ENCODE measurements around the gene SPPL2B. TPM values are rescaled to one million over a fixed set of nuclear protein-coding genes. Genes with fewer than 3 reads are reported as not detected.

Gene SPPL2B
- total RNA-seq, 1 experiment from 2014 or later, result 56.0 TPM

DNA sequence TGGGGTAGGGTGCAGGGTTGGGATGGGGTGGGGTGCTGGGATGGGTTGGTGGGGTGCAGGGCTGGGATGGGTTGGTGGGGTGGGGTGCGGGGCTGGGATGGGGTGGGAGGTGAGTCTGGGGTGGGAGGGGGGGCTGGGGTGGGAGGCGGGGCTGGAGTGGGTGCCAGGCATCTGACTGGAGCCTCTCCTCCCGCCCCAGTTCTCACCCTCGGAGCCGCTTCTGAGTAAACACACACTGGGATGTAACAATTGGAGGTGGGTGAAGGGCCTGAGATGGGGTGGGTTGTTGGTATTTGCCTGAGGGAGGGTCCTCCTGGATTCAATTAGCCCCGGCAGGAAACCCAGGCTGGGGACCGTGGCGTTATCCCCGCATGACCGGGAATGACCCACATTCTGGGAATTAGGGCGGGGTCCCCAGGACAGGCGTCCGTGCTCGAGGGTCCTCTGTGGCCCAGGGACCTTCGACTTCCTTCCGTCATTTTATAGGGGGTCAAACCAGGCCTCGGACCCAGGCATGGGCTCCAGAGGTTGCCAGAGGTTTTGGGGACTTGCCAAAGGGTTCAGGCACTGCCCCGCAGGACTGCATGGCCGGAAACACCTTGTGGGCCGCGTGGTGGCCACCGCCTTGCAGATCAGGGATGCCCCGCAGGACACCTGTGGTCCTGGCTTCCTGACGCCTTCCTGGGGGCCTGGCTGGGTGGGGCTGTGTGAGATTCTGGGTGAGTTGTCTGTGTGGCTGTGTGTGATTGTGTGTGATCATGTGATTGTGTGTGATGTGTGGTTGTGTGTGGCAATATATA is 33.0 kb downstream of the SPPL2B start:
- no peak for DNase-seq
- BruUV-seq (replicated peaks), result no TSS peak
- no peaks in the 10 kb centered on the region for H3K36me3 Mint-ChIP-seq (ENCODE audit: insufficient read depth, unreplicated experiment)
- CTCF ChIA-PET, result no interaction called here
- intact Hi-C loops (cut with micrococcal nuclease; ENCODE audit: unreplicated experiment), result no loop called here
- no peak overlapping the region for H3K4me3 Mint-ChIP-seq (ENCODE audit: low read depth, unreplicated experiment)
- H3K4me1 Mint-ChIP-seq (ENCODE audit: low read depth, unreplicated experiment), result peaks cover 7% of the 10 kb centered on the region
- no peak overlapping the region for H3K27ac Mint-ChIP-seq (ENCODE audit: unreplicated experiment)
- TF ChIP-seq, protein P1, sequence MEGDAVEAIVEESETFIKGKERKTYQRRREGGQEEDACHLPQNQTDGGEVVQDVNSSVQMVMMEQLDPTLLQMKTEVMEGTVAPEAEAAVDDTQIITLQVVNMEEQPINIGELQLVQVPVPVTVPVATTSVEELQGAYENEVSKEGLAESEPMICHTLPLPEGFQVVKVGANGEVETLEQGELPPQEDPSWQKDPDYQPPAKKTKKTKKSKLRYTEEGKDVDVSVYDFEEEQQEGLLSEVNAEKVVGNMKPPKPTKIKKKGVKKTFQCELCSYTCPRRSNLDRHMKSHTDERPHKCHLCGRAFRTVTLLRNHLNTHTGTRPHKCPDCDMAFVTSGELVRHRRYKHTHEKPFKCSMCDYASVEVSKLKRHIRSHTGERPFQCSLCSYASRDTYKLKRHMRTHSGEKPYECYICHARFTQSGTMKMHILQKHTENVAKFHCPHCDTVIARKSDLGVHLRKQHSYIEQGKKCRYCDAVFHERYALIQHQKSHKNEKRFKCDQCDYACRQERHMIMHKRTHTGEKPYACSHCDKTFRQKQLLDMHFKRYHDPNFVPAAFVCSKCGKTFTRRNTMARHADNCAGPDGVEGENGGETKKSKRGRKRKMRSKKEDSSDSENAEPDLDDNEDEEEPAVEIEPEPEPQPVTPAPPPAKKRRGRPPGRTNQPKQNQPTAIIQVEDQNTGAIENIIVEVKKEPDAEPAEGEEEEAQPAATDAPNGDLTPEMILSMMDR (IDR thresholded peaks at IDR 0.05; ENCODE audit: unreplicated experiment), result no peak
- no peaks in the 10 kb centered on the region for H3K9me3 Mint-ChIP-seq (ENCODE audit: low read depth, unreplicated experiment)
- peaks cover 15% of the 10 kb centered on the region for H3K27me3 Mint-ChIP-seq (ENCODE audit: unreplicated experiment)

GRCh38 chr19:2362046-2362969 is 33.8 kb downstream of the SPPL2B start:
- Mint-ChIP-seq H3K4me1 (ENCODE audit: low read depth, unreplicated experiment) (peaks cover 7% of the 10 kb centered on the region), H3K36me3 (ENCODE audit: insufficient read depth, unreplicated experiment) (no peaks in the 10 kb centered on the region), H3K4me3 (ENCODE audit: low read depth, unreplicated experiment) (no peak overlapping the region), H3K27me3 (ENCODE audit: unreplicated experiment) (peaks cover 15% of the 10 kb centered on the region), H3K9me3 (ENCODE audit: low read depth, unreplicated experiment) (no peaks in the 10 kb centered on the region), H3K27ac (ENCODE audit: unreplicated experiment) (no peak overlapping the region)
- TF ChIP-seq, protein P1 (IDR thresholded peaks at IDR 0.05; ENCODE audit: unreplicated experiment), result no peak
- BruUV-seq (replicated peaks), result no TSS peak
- intact Hi-C loops (cut with micrococcal nuclease; ENCODE audit: unreplicated experiment), result no loop called here
- DNase-seq, result no peak
- CTCF ChIA-PET, result no interaction called here

GRCh38 chr19:2362970-2363300 is 34.5 kb downstream of the SPPL2B start:
- no TSS peak for BruUV-seq (replicated peaks)
- CTCF ChIA-PET, result no interaction called here
- H3K4me3 Mint-ChIP-seq (ENCODE audit: low read depth, unreplicated experiment), result no peak overlapping the region
- H3K9me3 Mint-ChIP-seq (ENCODE audit: low read depth, unreplicated experiment), result no peaks in the 10 kb centered on the region
- TF ChIP-seq, protein P1 (IDR thresholded peaks at IDR 0.05; ENCODE audit: unreplicated experiment), result no peak
- intact Hi-C loops (cut with micrococcal nuclease; ENCODE audit: unreplicated experiment), result no loop called here
- peaks cover 15% of the 10 kb centered on the region for H3K27me3 Mint-ChIP-seq (ENCODE audit: unreplicated experiment)
- no peak overlapping the region for H3K27ac Mint-ChIP-seq (ENCODE audit: unreplicated experiment)
- H3K4me1 Mint-ChIP-seq (ENCODE audit: low read depth, unreplicated experiment), result peaks cover 7% of the 10 kb centered on the region
- DNase-seq, result no peak
- H3K36me3 Mint-ChIP-seq (ENCODE audit: insufficient read depth, unreplicated experiment), result no peaks in the 10 kb centered on the region

GRCh38 chr19:2363419-2363818 is 34.9 kb downstream of the SPPL2B start:
- H3K27me3 Mint-ChIP-seq (ENCODE audit: unreplicated experiment), result peaks cover 15% of the 10 kb centered on the region
- H3K27ac Mint-ChIP-seq (ENCODE audit: unreplicated experiment), result no peak overlapping the region
- intact Hi-C loops (cut with micrococcal nuclease; ENCODE audit: unreplicated experiment), result no loop called here
- H3K36me3 Mint-ChIP-seq (ENCODE audit: insufficient read depth, unreplicated experiment), result no peaks in the 10 kb centered on the region
- CTCF ChIA-PET, result interaction anchor here (0.6 kb wide), 1 partner anchor 45 kb away, joined by 3 read pairs; no protein-coding TSS in a partner anchor
- BruUV-seq (replicated peaks), result no TSS peak
- H3K9me3 Mint-ChIP-seq (ENCODE audit: low read depth, unreplicated experiment), result no peaks in the 10 kb centered on the region
- TF ChIP-seq, protein P1 (IDR thresholded peaks at IDR 0.05; ENCODE audit: unreplicated experiment), result no peak
- DNase-seq, result no peak
- peaks cover 7% of the 10 kb centered on the region for H3K4me1 Mint-ChIP-seq (ENCODE audit: low read depth, unreplicated experiment)
- no peak overlapping the region for H3K4me3 Mint-ChIP-seq (ENCODE audit: low read depth, unreplicated experiment)
